Measurements from ENCODE around the gene STIM1.

- TF ChIP-seq CTCF (IDR thresholded peaks at IDR 0.05) (no peak), POLR2A (IDR thresholded peaks at IDR 0.05) (no peak)
Measured at GRCh38 chr11:3970108-3970507, 114.6 kb downstream of the STIM1 start.

Measured in Peyer's patch (tissue), 4 donors.